22Rv1 (cell line): ENCODE data around the gene HCRTR2.

Experiments used
- CTCF ChIP-seq: fragments of 450-650 bp; IDR thresholded peaks from 2 replicates; pipeline ENCODE4 v1.5.1; 2017; ENCODE audit warnings: mild to moderate bottlenecking
- ZFX ChIP-seq: fragments of 450-650 bp; IDR thresholded peaks from 2 replicates; pipeline ENCODE4 v1.6.1; 2017; ENCODE audit warnings: antibody characterized with exemption, borderline replicate concordance

GRCh38 chr6:55286824-55287223 is 112.5 kb downstream of the HCRTR2 start:
- TF ChIP-seq CTCF = no peak
- TF ChIP-seq ZFX = no peak
